Cardiac fibroblast (primary cell): Measurements from ENCODE around the gene ADAMTS10.
"Not testable (repeated sequence)": the region's sequence is repeated elsewhere in the genome, so short reads cannot be mapped to it uniquely, and the experiment has no call there.

Experiments
- DNase-seq, 2 donors: peaks; one replicate each; pipeline versions ENCODE4 v3.0.0 to v3.0.0-alpha.2; 2010; ENCODE audit warnings: low read depth in 2 of 2
- H3K4me3 ChIP-seq, 2 donors: replicated peaks in 1 of 2; 1 replicate in 1 of 2; 2 replicates in 1 of 2; pipeline ENCODE4 v1.5.1; 2011; ENCODE audit warnings: low read depth in 2 of 2, low read length in 2 of 2, mild to moderate bottlenecking in 2 of 2, moderate library complexity in 1 of 2
- TF ChIP-seq, protein P1 (sequence below): IDR thresholded peaks from one replicate; pipeline ENCODE4 v1.5.1; 2011; ENCODE audit warnings: low read depth, mild to moderate bottlenecking, low read length, inconsistent platforms

The ADAMTS10 gene

DNA sequence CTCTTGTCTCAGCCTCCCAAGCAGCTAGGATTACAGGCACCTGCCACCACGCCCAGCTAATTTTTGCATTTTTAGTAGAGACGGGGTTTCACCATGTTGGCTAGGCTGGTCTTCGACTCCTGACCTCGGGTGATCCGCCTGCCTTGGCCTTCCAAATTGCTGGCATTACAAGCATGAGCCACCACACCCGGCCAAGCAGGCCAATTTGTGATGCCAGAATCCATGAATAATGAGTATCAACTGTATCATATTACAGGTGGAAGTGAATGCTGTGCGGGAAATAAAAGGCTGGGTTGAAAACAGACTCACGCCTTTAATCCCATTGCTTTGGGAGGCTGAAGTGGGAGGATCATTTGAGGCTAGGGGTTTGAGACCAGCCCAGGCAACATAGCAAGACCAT, 16.3 kb upstream of the ADAMTS10 start:
- TF ChIP-seq, protein P1, sequence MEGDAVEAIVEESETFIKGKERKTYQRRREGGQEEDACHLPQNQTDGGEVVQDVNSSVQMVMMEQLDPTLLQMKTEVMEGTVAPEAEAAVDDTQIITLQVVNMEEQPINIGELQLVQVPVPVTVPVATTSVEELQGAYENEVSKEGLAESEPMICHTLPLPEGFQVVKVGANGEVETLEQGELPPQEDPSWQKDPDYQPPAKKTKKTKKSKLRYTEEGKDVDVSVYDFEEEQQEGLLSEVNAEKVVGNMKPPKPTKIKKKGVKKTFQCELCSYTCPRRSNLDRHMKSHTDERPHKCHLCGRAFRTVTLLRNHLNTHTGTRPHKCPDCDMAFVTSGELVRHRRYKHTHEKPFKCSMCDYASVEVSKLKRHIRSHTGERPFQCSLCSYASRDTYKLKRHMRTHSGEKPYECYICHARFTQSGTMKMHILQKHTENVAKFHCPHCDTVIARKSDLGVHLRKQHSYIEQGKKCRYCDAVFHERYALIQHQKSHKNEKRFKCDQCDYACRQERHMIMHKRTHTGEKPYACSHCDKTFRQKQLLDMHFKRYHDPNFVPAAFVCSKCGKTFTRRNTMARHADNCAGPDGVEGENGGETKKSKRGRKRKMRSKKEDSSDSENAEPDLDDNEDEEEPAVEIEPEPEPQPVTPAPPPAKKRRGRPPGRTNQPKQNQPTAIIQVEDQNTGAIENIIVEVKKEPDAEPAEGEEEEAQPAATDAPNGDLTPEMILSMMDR = no peak
- H3K4me3 ChIP-seq = no peak overlapping the region
- DNase-seq = no peak

DNA sequence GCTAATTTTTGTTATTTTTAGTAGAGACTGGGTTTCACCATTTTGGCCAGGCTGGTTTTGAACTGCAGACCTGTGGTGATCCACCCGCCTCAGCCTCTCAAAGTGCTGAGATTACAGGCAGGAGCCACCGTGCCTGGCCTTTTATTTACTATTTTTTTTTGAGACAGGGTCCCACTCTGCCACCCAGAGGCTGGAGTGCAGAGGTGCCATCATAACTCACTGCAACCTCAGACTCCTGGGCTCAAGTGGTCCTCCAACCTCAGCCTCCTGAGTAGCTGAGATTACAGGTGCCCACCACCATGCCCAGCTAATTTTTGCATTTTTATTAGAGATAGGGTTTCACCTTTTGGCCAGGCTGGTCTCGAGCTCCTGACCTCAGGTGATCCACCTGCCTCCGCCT, 12.4 kb upstream of the ADAMTS10 start:
- TF ChIP-seq, protein P1 = peak; percentile 32
- DNase-seq = peak in 1 of 2 donors; percentile 27
- H3K4me3 ChIP-seq = not testable (repeated sequence)

DNA sequence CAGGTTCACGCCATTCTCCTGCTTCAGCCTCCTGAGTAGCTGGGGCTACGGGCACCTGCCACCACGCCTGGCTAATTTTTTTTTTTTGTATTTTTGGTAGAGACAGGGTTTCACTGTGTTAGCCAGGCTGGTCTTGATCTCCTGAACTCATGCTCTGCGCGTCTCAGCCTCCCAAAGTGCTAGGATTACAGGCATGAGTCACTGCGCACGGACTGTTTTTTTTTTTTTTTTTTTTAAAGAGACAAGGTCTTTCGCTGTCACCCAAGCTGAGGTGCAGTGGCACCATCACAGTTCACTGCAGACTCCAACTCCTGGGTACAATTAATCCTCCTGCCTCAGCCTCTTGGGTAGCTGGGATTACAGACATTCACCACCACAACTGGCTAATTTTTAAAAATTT, 8.2 kb upstream of the ADAMTS10 start:
- DNase-seq = peak in 1 of 2 donors; percentile 35
- H3K4me3 ChIP-seq = no peak overlapping the region
- TF ChIP-seq, protein P1 = no peak

GRCh38 chr19:8617984-8618383, 7.5 kb upstream of the ADAMTS10 start:
- H3K4me3 ChIP-seq = no peak overlapping the region
- no peak for DNase-seq
- TF ChIP-seq, protein P1 = no peak

DNA sequence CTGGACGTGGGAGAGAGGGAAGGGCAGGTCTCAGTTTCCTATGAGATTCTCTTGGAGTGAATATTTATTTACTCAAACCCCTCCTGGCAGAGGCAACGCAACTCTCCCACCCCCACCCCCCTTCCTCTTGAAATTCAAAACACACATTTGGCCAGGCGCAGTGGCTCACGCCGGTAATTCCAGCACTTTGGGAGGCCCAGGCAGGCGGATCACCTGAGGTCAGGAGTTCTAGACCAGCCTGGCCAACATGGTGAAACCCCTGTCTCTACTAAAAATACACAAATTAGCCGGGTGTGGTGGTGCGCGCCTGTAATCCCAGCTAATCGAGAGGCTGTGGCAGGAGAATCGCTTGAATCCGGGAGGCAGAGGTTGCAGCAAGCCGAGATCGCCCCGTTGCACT, 6.8 kb upstream of the ADAMTS10 start:
- DNase-seq, H3K4me3 ChIP-seq: not testable (repeated sequence)

DNA sequence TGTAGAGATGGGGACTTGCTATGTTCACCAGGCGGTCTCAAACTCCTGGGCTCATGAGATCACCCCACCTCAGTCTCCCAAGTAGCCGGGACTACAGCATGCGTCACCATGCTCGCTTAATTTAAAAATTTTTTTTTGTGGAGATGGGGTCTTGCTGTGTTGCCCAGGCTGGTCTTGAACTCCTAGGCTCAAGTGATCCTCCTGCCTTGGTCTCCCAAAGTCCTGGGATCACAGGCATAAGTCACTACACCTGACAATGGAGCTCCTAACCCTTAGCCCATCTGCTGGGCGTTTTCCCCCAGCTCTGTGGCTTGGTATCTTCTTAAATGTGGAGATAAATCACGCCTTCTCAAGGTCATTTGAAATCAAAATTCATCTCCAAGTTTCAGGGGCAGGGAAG, 6.3 kb upstream of the ADAMTS10 start:
- no peak overlapping the region for H3K4me3 ChIP-seq
- no peak for DNase-seq
- TF ChIP-seq, protein P1 = no peak

GRCh38 chr19:8615813-8616596, 5.5 kb upstream of the ADAMTS10 start:
- TF ChIP-seq, protein P1 = peak; percentile 99
- H3K4me3 ChIP-seq = no peak overlapping the region
- DNase-seq = peak; percentile 65 to 66
